PC-9 (cell line): ENCODE data around the gene ZFHX2. TPM values are rescaled to one million over a fixed set of nuclear protein-coding genes. Genes with fewer than 3 reads are reported as not detected.

Experiments
- BruUV-seq: library from RNA; stranded (reverse); fragments of 400-500 nt; replicated peaks from 2 replicates; lab custom pipeline; 2021; lab: Mats Ljungman, UMichigan
- CTCF ChIA-PET: fragments of 300-600 bp; sonication (Branson Sonifier 250); formaldehyde crosslinking; loops from one replicate; lab custom pipeline; 2022; ENCODE audit warnings: antibody characterized with exemption; lab: Charles Lee
- POLR2A ChIA-PET: fragments of 300-600 bp; sonication (Branson Sonifier 250); formaldehyde crosslinking; loops from one replicate; lab custom pipeline; 2022; ENCODE audit warnings: antibody characterized with exemption; ENCODE audit not compliant: unreplicated experiment; lab: Charles Lee
- DNase-seq, 2 experiments: peaks; one replicate each; pipeline versions ENCODE4 v3.0.0 to v3.0.0-alpha.2; 2015 to 2022; ENCODE audit warnings: mixed read lengths in 1 of 2
- H2AFZ ChIP-seq: fragments of 200-600 bp; sonication (generic); 2 replicates; pipeline ENCODE4 v1.8.1; 2017; ENCODE audit warnings: antibody characterized with exemption
- H3F3A ChIP-seq: fragments of 200-600 bp; sonication (generic); 2 replicates; pipeline ENCODE4 v1.8.1; 2017; ENCODE audit warnings: antibody characterized with exemption, mild to moderate bottlenecking, low read depth; ENCODE audit not compliant: insufficient read depth
- H3K27ac ChIP-seq: fragments of 200-600 bp; sonication (generic); 2 replicates; pipeline ENCODE4 v1.6.1; 2016; ENCODE audit warnings: mixed run types
- H3K27me3 ChIP-seq: fragments of 200-600 bp; sonication (generic); 2 replicates; pipeline ENCODE4 v1.6.1; 2016; ENCODE audit warnings: low read depth, mixed run types; ENCODE audit not compliant: insufficient read depth
- H3K36me3 ChIP-seq: fragments of 200-600 bp; sonication (generic); 2 replicates; pipeline ENCODE4 v1.6.1; 2016; ENCODE audit warnings: low read depth, mixed run types
- H3K4me1 ChIP-seq: fragments of 200-600 bp; sonication (generic); replicated peaks from 2 replicates; pipeline ENCODE4 v1.6.1; 2016; ENCODE audit warnings: mixed run types; ENCODE audit not compliant: insufficient read depth
- H3K4me2 ChIP-seq: fragments of 200-600 bp; sonication (generic); 2 replicates; pipeline ENCODE4 v1.6.1; 2017; ENCODE audit warnings: mixed run types
- H3K4me3 ChIP-seq: fragments of 200-600 bp; sonication (generic); 2 replicates; pipeline ENCODE4 v1.6.1; 2016; ENCODE audit warnings: mixed run types
- H3K79me2 ChIP-seq: fragments of 200-600 bp; sonication (generic); 2 replicates; pipeline ENCODE4 v1.6.1; 2017; ENCODE audit warnings: low read depth, mixed run types
- H3K9me2 ChIP-seq: fragments of 200-600 bp; sonication (generic); 2 replicates; pipeline ENCODE4 v1.8.1; 2017; ENCODE audit warnings: mild to moderate bottlenecking; ENCODE audit not compliant: insufficient read depth
- H3K9me3 ChIP-seq: fragments of 200-600 bp; sonication (generic); 2 replicates; pipeline ENCODE4 v1.8.1; 2016; ENCODE audit warnings: low read depth; ENCODE audit not compliant: insufficient read depth
- H4K20me1 ChIP-seq: fragments of 200-600 bp; sonication (generic); 2 replicates; pipeline ENCODE4 v1.8.1; 2017; ENCODE audit not compliant: insufficient read depth
- CTCF ChIP-seq: fragments of 200-600 bp; sonication (generic); conservative IDR thresholded peaks from 2 replicates; pipeline ENCODE4 v1.6.1; 2017; ENCODE audit warnings: mixed run types, antibody characterized with exemption, mild to moderate bottlenecking, moderate library complexity
- EZH2 ChIP-seq: fragments of 200-600 bp; sonication (generic); IDR thresholded peaks from 2 replicates; pipeline ENCODE4 v1.8.0; 2017; ENCODE audit warnings: antibody characterized with exemption, low read depth
- intact Hi-C: fragments of 100-400 bp; cut with micrococcal nuclease; formaldehyde crosslinking; loops from one replicate; pipeline ENCODE4 v1.10.0; 2022; ENCODE audit not compliant: unreplicated experiment
- total RNA-seq: library from RNA; stranded (reverse); gene quantifications from 2 replicates; pipeline ENCODE4 v1.2.3, GENCODE V29; 2021

ZFHX2 gene
- total RNA-seq, 1 experiment from 2014 or later = 5.3 TPM

- Histone ChIP-seq H3K9me2 (no peaks in the 10 kb centered on the region), H3K4me2 (no peak overlapping the region), H2AFZ (no peak overlapping the region), H3K9me3 (no peaks in the 10 kb centered on the region), H3K4me1 (no peaks in the 10 kb centered on the region), H3F3A (no peaks in the 10 kb centered on the region), H3K36me3 (no peaks in the 10 kb centered on the region), H3K4me3 (no peak overlapping the region), H3K27ac (no peak overlapping the region), H4K20me1 (no peaks in the 10 kb centered on the region), H3K27me3 (no peaks in the 10 kb centered on the region), H3K79me2 (no peaks in the 10 kb centered on the region)
- no peak for TF ChIP-seq CTCF
- TF ChIP-seq EZH2 = no peak
- intact Hi-C loops = no loop called here
- no peak for DNase-seq
- CTCF ChIA-PET = no interaction called here
- BruUV-seq = no TSS peak
- POLR2A ChIA-PET = no interaction called here
These were observed 8.2 kb downstream of the ZFHX2 start for GRCh38 chr14:23543403-23543802.

GRCh38 chr14:23542261-23542660 is 9.3 kb downstream of the ZFHX2 start:
- H3K4me3 ChIP-seq = no peak overlapping the region
- H2AFZ ChIP-seq = no peak overlapping the region
- ChIA-PET CTCF (no interaction called here), POLR2A (no interaction called here)
- H4K20me1 ChIP-seq = no peaks in the 10 kb centered on the region
- no peak for DNase-seq
- no peak overlapping the region for H3K27ac ChIP-seq
- H3K9me3 ChIP-seq = no peaks in the 10 kb centered on the region
- no peak for TF ChIP-seq EZH2
- TF ChIP-seq CTCF = no peak
- no peaks in the 10 kb centered on the region for H3K4me1 ChIP-seq
- H3K27me3 ChIP-seq = no peaks in the 10 kb centered on the region
- intact Hi-C loops = no loop called here
- no peaks in the 10 kb centered on the region for H3F3A ChIP-seq
- H3K36me3 ChIP-seq = no peaks in the 10 kb centered on the region
- no peaks in the 10 kb centered on the region for H3K9me2 ChIP-seq
- no peak overlapping the region for H3K4me2 ChIP-seq
- BruUV-seq = no TSS peak
- H3K79me2 ChIP-seq = no peaks in the 10 kb centered on the region

GRCh38 chr14:23540141-23540469 is 11.5 kb downstream of the ZFHX2 start:
- Histone ChIP-seq H3K79me2 (no peaks in the 10 kb centered on the region), H3F3A (no peaks in the 10 kb centered on the region), H3K36me3 (no peaks in the 10 kb centered on the region), H3K4me1 (no peaks in the 10 kb centered on the region), H3K4me3 (no peak overlapping the region), H3K27ac (no peak overlapping the region), H3K9me2 (no peaks in the 10 kb centered on the region), H2AFZ (no peak overlapping the region), H3K9me3 (no peaks in the 10 kb centered on the region), H3K27me3 (no peaks in the 10 kb centered on the region), H3K4me2 (no peak overlapping the region), H4K20me1 (no peaks in the 10 kb centered on the region)
- POLR2A ChIA-PET = no interaction called here
- BruUV-seq = no TSS peak
- intact Hi-C loops = no loop called here
- TF ChIP-seq CTCF = no peak
- no peak for TF ChIP-seq EZH2
- no peak for DNase-seq
- CTCF ChIA-PET = no interaction called here
